Measurements from ENCODE around the gene HOMER2. TPM values are rescaled to one million over a fixed set of nuclear protein-coding genes. Genes with fewer than 3 reads are reported as not detected.

HOMER2 gene
- total and polyA plus RNA-seq, 2 of the 4 experiments (the other 2 are of a cell fraction) = 0.54 to 0.79 TPM

GRCh38 chr15:82831894-82832600 is 120.5 kb downstream of the HOMER2 start:
- Histone ChIP-seq H2AK5ac (ENCODE audit: low read depth, low read length) (no peak overlapping the region), H3K56ac (ENCODE audit: extremely low read depth, insufficient read depth, low read length) (no peak overlapping the region), H3K9ac (ENCODE audit: low read depth, low read length) (no peak overlapping the region), H3K79me1 (ENCODE audit: low read depth in 1 of 2, low read length in 2 of 2) (peaks cover 7 to 41% of the 10 kb centered on the region in 2 experiments; a peak in 2 of 4 replicates), H4K5ac (ENCODE audit: low read depth, low read length) (no peak overlapping the region), H4K8ac (ENCODE audit: low read depth in 2 of 2, low read length in 2 of 2) (no peak overlapping the region; a peak in 1 of 4 replicates), H3K27me3 (ENCODE audit: control insufficient read depth, insufficient read depth, low read length) (no peaks in the 10 kb centered on the region), H3K4me1 (ENCODE audit: control insufficient read depth, insufficient read depth, low read length) (peaks cover 10% of the 10 kb centered on the region), H3K14ac (replicated peaks; ENCODE audit: low read depth, low read length) (no peak overlapping the region), H2BK20ac (ENCODE audit: low read depth, low read length) (peak overlapping the region; percentile 9; the same call in 1 of the 2 replicates), H3K27ac (ENCODE audit: insufficient read depth, low read length) (no peak overlapping the region), H3K18ac (ENCODE audit: low read depth, low read length) (no peak overlapping the region), H3K9me1 (ENCODE audit: insufficient read depth, low read length) (peaks cover 5% of the 10 kb centered on the region), H2BK15ac (ENCODE audit: low read depth, low read length) (no peak overlapping the region), H3K4me2 (ENCODE audit: low read depth, low read length) (peak overlapping the region; percentile 6; the same call in 1 of the 2 replicates), H2BK5ac (ENCODE audit: low read depth, low read length, poor library complexity, severe bottlenecking) (peak overlapping the region; percentile 15), H3K9me3 (ENCODE audit: control insufficient read depth, insufficient read depth, low read length) (no peaks in the 10 kb centered on the region), H4K20me1 (ENCODE audit: insufficient read depth, low read length) (peaks cover 9% of the 10 kb centered on the region), H3K4ac (ENCODE audit: low read depth, low read length) (peak overlapping the region; percentile 3; the same call in 1 of the 2 replicates), H2AK9ac (replicated peaks; ENCODE audit: low read depth, low read length, poor library complexity) (no peak overlapping the region), H3K36me3 (ENCODE audit: control insufficient read depth, insufficient read depth, low read length) (peaks cover 52% of the 10 kb centered on the region), H3K4me3 (ENCODE audit: insufficient read depth, low read depth, low read length) (no peak overlapping the region), H2BK120ac (ENCODE audit: low read depth, low read length) (peak overlapping the region; percentile 24; the same call in 1 of the 2 replicates), H4K91ac (ENCODE audit: insufficient read depth, low read depth, low read length) (no peak overlapping the region), H3K23ac (ENCODE audit: low read depth, low read length) (0 out of 2 replicates have a peak overlapping the region, but pooled peaks have one; percentile 9), H2AFZ (replicated peaks; ENCODE audit: low read length, poor library complexity) (no peak overlapping the region)
- no CpG with 5 or more reads among the region's 5 CpGs for WGBS, 2 experiments (ENCODE audit: extremely low coverage in 2 of 2, insufficient read length in 1 of 2)
- ATAC-seq (ENCODE audit: low read depth) (no peak), DNase-seq (no peak)
- BruUV-seq (replicated peaks) = no TSS peak
- ChIA-PET CTCF (no interaction called here), POLR2A (ENCODE audit: unreplicated experiment) (no interaction called here)
- intact Hi-C loops (cut with micrococcal nuclease) (loop anchor here (5.0 to 10.0 kb wide), 3 partner anchors 155 to 373 kb away; partner anchors contain the start of genes HDGFL3 and RAMAC), in situ Hi-C loops (cut with MboI; ENCODE audit: low sequenced_read_pairs) (no loop called here), dilution Hi-C loops (cut with HindIII; ENCODE audit: low sequenced_read_pairs, unreplicated experiment) (no loop called here)
- TF ChIP-seq FOS (IDR thresholded peaks at IDR 0.05; ENCODE audit: low read depth, low read length) (no peak), MAFK (IDR thresholded peaks at IDR 0.05; ENCODE audit: low read depth, low read length) (no peak), RCOR1 (IDR thresholded peaks at IDR 0.05; ENCODE audit: insufficient replicate concordance, low read length) (no peak)
